PC-3 (cell line): ENCODE measurements around the gene TPCN2. TPM values are rescaled to one million over a fixed set of nuclear protein-coding genes. Genes with fewer than 3 reads are reported as not detected.

Experiments used
- ATAC-seq: fragments of 200-7000 bp; cut with Tn5 transposase; 2 replicates; pipeline ENCODE4 v1.9.1; 2020; ENCODE audit warnings: mild to moderate bottlenecking, moderate library complexity
- BruUV-seq: library from RNA; stranded (reverse); fragments of 400-500 nt; replicated peaks from 2 replicates; lab custom pipeline; 2021; lab: Mats Ljungman, UMichigan
- CTCF ChIA-PET: fragments of 300-600 bp; sonication (Branson Sonifier 250); formaldehyde crosslinking; loops from one replicate; lab custom pipeline; 2022; ENCODE audit warnings: antibody characterized with exemption; lab: Charles Lee
- POLR2A ChIA-PET: fragments of 300-600 bp; sonication (Branson Sonifier 250); formaldehyde crosslinking; loops from one replicate; lab custom pipeline; 2022; ENCODE audit warnings: antibody characterized with exemption; ENCODE audit not compliant: unreplicated experiment; lab: Charles Lee
- DNase-seq: peaks from one replicate; pipeline ENCODE4 v3.0.0-alpha.2; 2015
- H2AFZ ChIP-seq: fragments of 300-600 bp; sonication (generic); 2 replicates; pipeline ENCODE4 v1.6.0; 2016; ENCODE audit warnings: antibody characterized with exemption, low read length
- H3F3A ChIP-seq: fragments of 300-600 bp; sonication (generic); one replicate; pipeline ENCODE4 v1.6.0; 2017; ENCODE audit warnings: antibody characterized with exemption, low read length, control low read depth, mild to moderate bottlenecking; ENCODE audit not compliant: unreplicated experiment
- H3K27ac ChIP-seq: fragments of 300-600 bp; sonication (generic); 2 replicates; pipeline ENCODE4 v1.5.1; 2016; ENCODE audit warnings: mild to moderate bottlenecking, low read length
- H3K27me3 ChIP-seq: fragments of 300-600 bp; sonication (generic); 2 replicates; pipeline ENCODE4 v1.6.1; 2016; ENCODE audit warnings: low read length, mixed read lengths
- H3K36me3 ChIP-seq: fragments of 300-600 bp; sonication (generic); 2 replicates; pipeline ENCODE4 v1.6.1; 2016; ENCODE audit warnings: low read depth, mixed run types, low read length, mixed read lengths
- H3K4me1 ChIP-seq: fragments of 300-600 bp; sonication (generic); 2 replicates; pipeline ENCODE4 v1.5.1; 2016; ENCODE audit warnings: low read length; ENCODE audit not compliant: insufficient read depth
- H3K4me2 ChIP-seq: fragments of 300-600 bp; sonication (generic); 2 replicates; pipeline ENCODE4 v1.6.0; 2016; ENCODE audit warnings: low read length
- H3K4me3 ChIP-seq: fragments of 300-600 bp; sonication (generic); 2 replicates; pipeline ENCODE4 v1.5.1; 2016; ENCODE audit warnings: mild to moderate bottlenecking, low read length, mixed read lengths
- H3K79me2 ChIP-seq: fragments of 300-600 bp; sonication (generic); 2 replicates; pipeline ENCODE4 v1.6.1; 2017; ENCODE audit warnings: low read length, mixed read lengths
- H3K9ac ChIP-seq: fragments of 300-600 bp; sonication (generic); 2 replicates; pipeline ENCODE4 v1.6.0; 2016; ENCODE audit warnings: mild to moderate bottlenecking, low read length
- H3K9me2 ChIP-seq: fragments of 300-600 bp; sonication (generic); replicated peaks from 2 replicates; pipeline ENCODE4 v1.6.1; 2016; ENCODE audit warnings: mixed run types, low read length, mixed read lengths
- H3K9me3 ChIP-seq: fragments of 300-600 bp; sonication (generic); 2 replicates; pipeline ENCODE4 v1.6.1; 2016; ENCODE audit warnings: low read length, mixed read lengths
- H4K20me1 ChIP-seq: fragments of 300-600 bp; sonication (generic); 2 replicates; pipeline ENCODE4 v1.6.1; 2016; ENCODE audit warnings: low read length, mixed read lengths
- EZH2 ChIP-seq: fragments of 300-600 bp; sonication (generic); IDR thresholded peaks from one replicate; pipeline ENCODE4 v1.6.1; 2017; ENCODE audit warnings: antibody characterized with exemption, mild to moderate bottlenecking, low read length; ENCODE audit not compliant: unreplicated experiment
- EZH2phosphoT487 ChIP-seq: fragments of 300-600 bp; sonication (generic); IDR thresholded peaks from 2 replicates; pipeline ENCODE4 v1.6.1; 2018; ENCODE audit warnings: mild to moderate bottlenecking, antibody characterized with exemption, low read length, borderline replicate concordance
- intact Hi-C: fragments of 100-400 bp; cut with micrococcal nuclease; formaldehyde crosslinking; loops from 2 replicates; pipeline ENCODE4 v1.9.0; 2023
- total RNA-seq: library from RNA; depleted of rRNA; stranded (reverse); fragments of >200 nt; gene quantifications from 2 replicates; pipeline ENCODE4 v1.2.3, GENCODE V29; 2014
- TF ChIP-seq, protein P1 (sequence below): fragments of 300-600 bp; sonication (generic); conservative IDR thresholded peaks from 2 replicates; pipeline ENCODE4 v1.5.1; 2017; ENCODE audit warnings: antibody characterized with exemption, low read depth, mild to moderate bottlenecking, low read length

Gene TPCN2
- total RNA-seq, 1 experiment from 2014 or later: 13.0 TPM

DNA sequence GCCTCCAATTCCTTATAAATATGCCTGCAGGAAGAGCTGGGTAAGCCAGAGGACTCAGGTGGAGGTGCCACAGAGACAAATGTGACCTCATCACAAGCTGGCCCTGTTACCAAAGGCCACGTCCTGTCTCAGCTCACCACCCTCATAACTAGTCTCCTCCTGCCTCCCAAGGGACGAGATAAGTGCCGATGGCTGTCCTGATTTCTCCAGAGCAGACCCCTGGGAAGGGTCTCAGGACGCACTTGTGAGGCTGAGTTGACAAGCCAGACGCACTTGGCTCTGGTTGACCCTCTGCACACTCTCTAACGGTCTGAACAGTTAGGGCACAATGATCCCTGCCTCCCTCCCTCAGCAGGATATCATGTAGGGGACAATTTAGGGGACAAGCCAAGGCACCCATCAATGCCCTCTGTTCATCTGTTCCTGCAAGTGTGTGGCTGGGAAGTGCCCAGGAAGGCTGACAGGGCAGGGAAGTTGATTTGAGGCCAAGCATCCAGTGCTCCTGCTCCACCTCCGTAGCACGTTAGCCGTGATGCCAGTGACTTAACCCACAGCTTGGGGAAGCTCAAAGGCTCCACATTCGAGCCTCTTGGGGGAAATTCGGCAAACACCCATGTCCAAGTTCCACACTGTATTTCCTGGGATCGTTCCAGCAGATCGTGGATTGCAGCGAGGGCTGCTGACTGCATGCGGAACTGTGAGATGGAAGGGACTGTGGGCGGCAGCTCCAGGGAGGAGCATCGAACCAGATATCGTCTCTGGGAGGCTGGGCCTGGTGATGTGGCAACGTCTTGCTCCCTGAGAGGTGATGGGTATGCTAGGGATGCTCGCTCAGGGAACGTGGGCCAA lies 109.8 kb downstream of the TPCN2 start:
- ChIA-PET POLR2A (no interaction called here), CTCF (no interaction called here)
- no peak for ATAC-seq
- H3K27me3 ChIP-seq: no peaks in the 10 kb centered on the region
- no peak overlapping the region for H3K4me3 ChIP-seq
- H3K9ac ChIP-seq: no peak overlapping the region
- H3K36me3 ChIP-seq: no peaks in the 10 kb centered on the region
- H3F3A ChIP-seq: no peaks in the 10 kb centered on the region
- no peaks in the 10 kb centered on the region for H3K79me2 ChIP-seq
- no peaks in the 10 kb centered on the region for H3K9me3 ChIP-seq
- no peak overlapping the region for H3K4me2 ChIP-seq
- BruUV-seq: no TSS peak
- no peaks in the 10 kb centered on the region for H3K4me1 ChIP-seq
- H4K20me1 ChIP-seq: no peaks in the 10 kb centered on the region
- no peak for DNase-seq
- no peak overlapping the region for H2AFZ ChIP-seq
- intact Hi-C loops: no loop called here
- no peak overlapping the region for H3K27ac ChIP-seq
- no peaks in the 10 kb centered on the region for H3K9me2 ChIP-seq
- TF ChIP-seq, protein P1, sequence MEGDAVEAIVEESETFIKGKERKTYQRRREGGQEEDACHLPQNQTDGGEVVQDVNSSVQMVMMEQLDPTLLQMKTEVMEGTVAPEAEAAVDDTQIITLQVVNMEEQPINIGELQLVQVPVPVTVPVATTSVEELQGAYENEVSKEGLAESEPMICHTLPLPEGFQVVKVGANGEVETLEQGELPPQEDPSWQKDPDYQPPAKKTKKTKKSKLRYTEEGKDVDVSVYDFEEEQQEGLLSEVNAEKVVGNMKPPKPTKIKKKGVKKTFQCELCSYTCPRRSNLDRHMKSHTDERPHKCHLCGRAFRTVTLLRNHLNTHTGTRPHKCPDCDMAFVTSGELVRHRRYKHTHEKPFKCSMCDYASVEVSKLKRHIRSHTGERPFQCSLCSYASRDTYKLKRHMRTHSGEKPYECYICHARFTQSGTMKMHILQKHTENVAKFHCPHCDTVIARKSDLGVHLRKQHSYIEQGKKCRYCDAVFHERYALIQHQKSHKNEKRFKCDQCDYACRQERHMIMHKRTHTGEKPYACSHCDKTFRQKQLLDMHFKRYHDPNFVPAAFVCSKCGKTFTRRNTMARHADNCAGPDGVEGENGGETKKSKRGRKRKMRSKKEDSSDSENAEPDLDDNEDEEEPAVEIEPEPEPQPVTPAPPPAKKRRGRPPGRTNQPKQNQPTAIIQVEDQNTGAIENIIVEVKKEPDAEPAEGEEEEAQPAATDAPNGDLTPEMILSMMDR: no peak
- no peak for TF ChIP-seq EZH2phosphoT487
- TF ChIP-seq EZH2: no peak

DNA sequence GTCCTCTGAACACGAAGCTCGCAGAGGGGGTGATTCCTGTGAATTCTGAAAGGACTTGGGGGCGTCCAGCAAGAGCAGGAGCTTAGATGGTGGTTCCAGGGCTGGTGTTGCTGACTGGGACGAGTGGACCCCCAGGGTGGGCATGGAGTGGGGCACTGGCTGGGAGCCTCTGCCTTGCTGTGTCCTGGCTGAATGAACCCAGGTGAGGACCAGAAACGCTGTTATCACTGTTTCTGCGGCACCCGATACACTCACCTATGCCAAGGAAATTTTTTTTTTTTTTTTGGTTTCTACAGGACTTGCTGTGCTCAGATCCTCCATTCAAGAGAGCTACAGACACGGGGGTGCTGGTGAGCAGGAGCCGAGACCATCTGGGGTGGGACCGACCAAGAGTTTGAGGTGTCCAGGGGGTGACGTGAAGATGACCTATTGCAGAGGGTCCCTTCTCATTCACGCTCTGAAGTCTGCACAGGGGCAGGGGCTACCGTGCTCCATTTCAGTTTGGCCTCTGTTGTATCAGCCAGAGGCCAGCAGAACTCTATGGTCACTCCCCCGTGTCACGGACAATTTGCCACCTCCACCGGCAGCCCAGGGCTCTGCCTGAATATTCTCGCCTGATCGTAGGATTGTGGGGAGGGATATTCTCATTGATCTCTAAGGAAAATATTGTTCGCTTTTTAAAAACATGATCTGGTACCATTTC lies 110.6 kb downstream of the TPCN2 start:
- no TSS peak for BruUV-seq
- POLR2A ChIA-PET: no interaction called here

More for the DNA sequence above, 110.6 kb downstream of the TPCN2 start:
- Histone ChIP-seq H3K4me2 (no peak overlapping the region), H3K9ac (no peak overlapping the region), H3K79me2 (no peaks in the 10 kb centered on the region), H3K4me1 (no peaks in the 10 kb centered on the region), H3K27ac (no peak overlapping the region), H3K9me3 (no peaks in the 10 kb centered on the region), H3K4me3 (no peak overlapping the region), H3K27me3 (no peaks in the 10 kb centered on the region), H3K9me2 (no peaks in the 10 kb centered on the region), H3K36me3 (no peaks in the 10 kb centered on the region), H2AFZ (no peak overlapping the region), H3F3A (no peaks in the 10 kb centered on the region), H4K20me1 (no peaks in the 10 kb centered on the region)
- CTCF ChIA-PET: no interaction called here
- ATAC-seq (no peak), DNase-seq (no peak)
- intact Hi-C loops: no loop called here
- TF ChIP-seq EZH2phosphoT487: no peak
- TF ChIP-seq EZH2: no peak
- TF ChIP-seq, protein P1: no peak
